ENCODE measurements around the gene PLXNA2. TPM values are rescaled to one million over a fixed set of nuclear protein-coding genes. Genes with fewer than 3 reads are reported as not detected.

The PLXNA2 gene
- total RNA-seq, 1 donor from 2014 or later = 17.7 TPM

- Histone ChIP-seq H3K9ac (ENCODE audit: low read length) (no peak overlapping the region), H3K27me3 (ENCODE audit: insufficient read depth, low read length) (peaks cover 9% of the 10 kb centered on the region), H3K4me1 (ENCODE audit: insufficient read depth, low read length) (no peaks in the 10 kb centered on the region), H2AFZ (ENCODE audit: low read depth, low read length) (no peak overlapping the region), H3K27ac (ENCODE audit: low read depth, low read length) (no peak overlapping the region), H3K79me2 (ENCODE audit: insufficient read depth, low read length) (no peaks in the 10 kb centered on the region), H3K36me3 (ENCODE audit: insufficient read depth, low read length) (no peaks in the 10 kb centered on the region), H3K9me3 (ENCODE audit: insufficient read depth, low read depth, low read length) (no peaks in the 10 kb centered on the region), H3K4me3 (ENCODE audit: insufficient read depth, low read depth, low read length) (no peak overlapping the region), H4K20me1 (ENCODE audit: insufficient read depth, low read length) (no peaks in the 10 kb centered on the region), H3K4me2 (ENCODE audit: low read length) (no peak overlapping the region)
- Mint-ChIP-seq H3K27me3 (ENCODE audit: low read depth, unreplicated experiment) (peaks cover 17% of the 10 kb centered on the region), H3K4me3 (ENCODE audit: unreplicated experiment) (no peak overlapping the region), H3K27ac (ENCODE audit: unreplicated experiment) (no peak overlapping the region), H3K36me3 (ENCODE audit: low read depth, unreplicated experiment) (no peaks in the 10 kb centered on the region), H3K9me3 (ENCODE audit: unreplicated experiment) (peaks cover 6% of the 10 kb centered on the region), H3K4me1 (ENCODE audit: low read depth, unreplicated experiment) (peaks cover 2% of the 10 kb centered on the region)
- FAIRE-seq = no peak
- no peak for DNase-seq (ENCODE audit: low read depth)
- no peak for TF ChIP-seq EZH2 (IDR thresholded peaks at IDR 0.05; ENCODE audit: insufficient read depth, low read length)
- TF ChIP-seq, protein P1, sequence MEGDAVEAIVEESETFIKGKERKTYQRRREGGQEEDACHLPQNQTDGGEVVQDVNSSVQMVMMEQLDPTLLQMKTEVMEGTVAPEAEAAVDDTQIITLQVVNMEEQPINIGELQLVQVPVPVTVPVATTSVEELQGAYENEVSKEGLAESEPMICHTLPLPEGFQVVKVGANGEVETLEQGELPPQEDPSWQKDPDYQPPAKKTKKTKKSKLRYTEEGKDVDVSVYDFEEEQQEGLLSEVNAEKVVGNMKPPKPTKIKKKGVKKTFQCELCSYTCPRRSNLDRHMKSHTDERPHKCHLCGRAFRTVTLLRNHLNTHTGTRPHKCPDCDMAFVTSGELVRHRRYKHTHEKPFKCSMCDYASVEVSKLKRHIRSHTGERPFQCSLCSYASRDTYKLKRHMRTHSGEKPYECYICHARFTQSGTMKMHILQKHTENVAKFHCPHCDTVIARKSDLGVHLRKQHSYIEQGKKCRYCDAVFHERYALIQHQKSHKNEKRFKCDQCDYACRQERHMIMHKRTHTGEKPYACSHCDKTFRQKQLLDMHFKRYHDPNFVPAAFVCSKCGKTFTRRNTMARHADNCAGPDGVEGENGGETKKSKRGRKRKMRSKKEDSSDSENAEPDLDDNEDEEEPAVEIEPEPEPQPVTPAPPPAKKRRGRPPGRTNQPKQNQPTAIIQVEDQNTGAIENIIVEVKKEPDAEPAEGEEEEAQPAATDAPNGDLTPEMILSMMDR (IDR thresholded peaks at IDR 0.05; ENCODE audit: insufficient read depth, low read depth, low read length) = no peak
Measured at GRCh38 chr1:208261874-208262273, 17.7 kb upstream of the PLXNA2 start.

- Histone ChIP-seq H3K9ac (ENCODE audit: low read length) (no peak overlapping the region), H3K79me2 (ENCODE audit: insufficient read depth, low read length) (no peaks in the 10 kb centered on the region), H3K4me3 (ENCODE audit: insufficient read depth, low read depth, low read length) (no peak overlapping the region), H3K27ac (ENCODE audit: low read depth, low read length) (no peak overlapping the region), H3K4me2 (ENCODE audit: low read length) (no peak overlapping the region), H3K27me3 (ENCODE audit: insufficient read depth, low read length) (peaks cover 3% of the 10 kb centered on the region), H3K4me1 (ENCODE audit: insufficient read depth, low read length) (peaks cover 4% of the 10 kb centered on the region), H2AFZ (ENCODE audit: low read depth, low read length) (no peak overlapping the region), H4K20me1 (ENCODE audit: insufficient read depth, low read length) (no peaks in the 10 kb centered on the region), H3K9me3 (ENCODE audit: insufficient read depth, low read depth, low read length) (no peaks in the 10 kb centered on the region), H3K36me3 (ENCODE audit: insufficient read depth, low read length) (no peaks in the 10 kb centered on the region)
- no peak for FAIRE-seq
- Mint-ChIP-seq H3K27me3 (ENCODE audit: low read depth, unreplicated experiment) (peaks cover 11% of the 10 kb centered on the region), H3K9me3 (ENCODE audit: unreplicated experiment) (peaks cover 6% of the 10 kb centered on the region), H3K4me3 (ENCODE audit: unreplicated experiment) (no peak overlapping the region), H3K4me1 (ENCODE audit: low read depth, unreplicated experiment) (peaks cover 26% of the 10 kb centered on the region), H3K27ac (ENCODE audit: unreplicated experiment) (no peak overlapping the region), H3K36me3 (ENCODE audit: low read depth, unreplicated experiment) (no peaks in the 10 kb centered on the region)
- no peak for TF ChIP-seq EZH2 (IDR thresholded peaks at IDR 0.05; ENCODE audit: insufficient read depth, low read length)
- DNase-seq (ENCODE audit: low read depth) = no peak
Measured at GRCh38 chr1:208258277-208258676, 14.1 kb upstream of the PLXNA2 start.

DNA sequence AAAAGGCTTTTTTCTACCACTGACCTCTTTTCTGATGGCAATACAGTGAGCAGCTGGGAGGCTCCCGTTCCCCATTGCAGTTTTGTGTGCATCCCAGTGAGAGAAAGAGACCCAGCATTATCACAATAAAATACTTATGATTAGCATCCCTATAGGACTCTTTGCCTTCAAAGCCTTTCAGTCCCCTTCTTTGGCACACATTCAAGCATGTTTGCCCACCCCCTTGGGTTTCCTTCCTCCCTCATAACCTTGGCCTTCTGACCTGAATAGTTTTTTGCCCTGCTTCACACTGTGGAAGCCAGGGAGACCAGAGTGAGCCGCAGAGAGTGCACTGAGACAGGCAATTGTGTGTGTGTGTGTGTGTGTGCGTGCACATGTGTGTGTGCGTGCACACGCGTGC lies 13.2 kb upstream of the PLXNA2 start:
- H3K4me1 ChIP-seq (ENCODE audit: insufficient read depth, low read length) = peaks cover 7% of the 10 kb centered on the region
- Mint-ChIP-seq H3K36me3 (ENCODE audit: low read depth, unreplicated experiment) (no peaks in the 10 kb centered on the region), H3K27me3 (ENCODE audit: low read depth, unreplicated experiment) (peaks cover 11% of the 10 kb centered on the region), H3K4me1 (ENCODE audit: low read depth, unreplicated experiment) (peaks cover 34% of the 10 kb centered on the region), H3K9me3 (ENCODE audit: unreplicated experiment) (peaks cover 6% of the 10 kb centered on the region), H3K27ac (ENCODE audit: unreplicated experiment) (no peak overlapping the region), H3K4me3 (ENCODE audit: unreplicated experiment) (no peak overlapping the region)
- DNase-seq (ENCODE audit: low read depth) (no peak), FAIRE-seq (no peak)
- H3K9me3 ChIP-seq (ENCODE audit: insufficient read depth, low read depth, low read length) = no peaks in the 10 kb centered on the region
- H3K4me2 ChIP-seq (ENCODE audit: low read length) = no peak overlapping the region
- H3K79me2 ChIP-seq (ENCODE audit: insufficient read depth, low read length) = no peaks in the 10 kb centered on the region
- no peak overlapping the region for H3K9ac ChIP-seq (ENCODE audit: low read length)
- no peaks in the 10 kb centered on the region for H4K20me1 ChIP-seq (ENCODE audit: insufficient read depth, low read length)
- no peaks in the 10 kb centered on the region for H3K36me3 ChIP-seq (ENCODE audit: insufficient read depth, low read length)
- TF ChIP-seq, protein P1 (IDR thresholded peaks at IDR 0.05; ENCODE audit: insufficient read depth, low read depth, low read length) = no peak
- TF ChIP-seq EZH2 (IDR thresholded peaks at IDR 0.05; ENCODE audit: insufficient read depth, low read length) = no peak
- H3K27me3 ChIP-seq (ENCODE audit: insufficient read depth, low read length) = peaks cover 3% of the 10 kb centered on the region
- H3K4me3 ChIP-seq (ENCODE audit: insufficient read depth, low read depth, low read length) = no peak overlapping the region
- no peak overlapping the region for H3K27ac ChIP-seq (ENCODE audit: low read depth, low read length)
- H2AFZ ChIP-seq (ENCODE audit: low read depth, low read length) = no peak overlapping the region

Data from astrocyte (in vitro differentiated cells and primary cell).